GM18951 (cell line): Measurements from ENCODE around the gene GNPTG.

Experiments used
- POLR2A ChIP-seq: IDR thresholded peaks from 4 replicates; pipeline ENCODE4 v1.6.1; 2011; ENCODE audit warnings: mild to moderate bottlenecking; ENCODE audit not compliant: insufficient read length, insufficient read depth; ENCODE audit errors: extremely low read depth
- in situ Hi-C: fragments of 300-500 bp; cut with MboI; formaldehyde crosslinking; loops from one replicate; pipeline ENCODE4 v1.12.0; 2022; ENCODE audit warnings: low sequenced_read_pairs, mixed read lengths, inconsistent platforms; ENCODE audit not compliant: unreplicated experiment

Gene GNPTG

DNA sequence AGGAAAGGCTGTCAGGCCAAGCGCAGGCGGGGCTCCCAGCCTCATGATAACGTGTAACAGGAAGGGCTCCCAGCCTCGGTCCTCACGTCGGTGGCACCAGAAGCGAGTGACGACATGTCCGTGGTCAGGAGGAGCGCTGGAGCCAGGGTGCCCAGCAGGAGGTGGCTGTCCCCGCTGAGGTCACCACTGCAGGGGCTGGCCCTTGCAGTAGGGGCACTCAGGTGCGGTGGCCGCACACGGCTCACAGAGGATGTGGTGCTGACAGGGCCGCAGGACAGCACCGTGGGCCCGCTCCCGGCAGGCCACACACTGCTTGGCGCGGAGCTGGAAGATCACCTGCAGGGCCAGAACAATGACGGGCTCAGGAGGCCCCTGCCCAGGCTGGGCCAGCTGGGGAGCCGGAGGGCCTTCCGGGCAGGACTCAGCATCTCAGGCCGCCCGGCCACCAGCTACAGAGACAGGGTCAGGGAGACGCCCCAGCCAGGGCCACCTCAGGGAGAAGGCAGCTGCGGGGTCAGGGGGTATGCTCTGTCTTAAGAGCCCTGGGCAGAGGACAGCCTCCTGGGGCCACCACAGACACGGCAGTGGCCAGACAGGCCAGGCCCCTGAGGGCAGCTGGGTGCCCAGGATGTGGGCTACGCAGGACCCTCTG, 14.5 kb downstream of the GNPTG start:
- in situ Hi-C loops = no loop called here
- no peak for TF ChIP-seq POLR2A

GRCh38 chr16:1366712-1367299, 15.1 kb downstream of the GNPTG start:
- TF ChIP-seq POLR2A = peak; percentile 26

DNA sequence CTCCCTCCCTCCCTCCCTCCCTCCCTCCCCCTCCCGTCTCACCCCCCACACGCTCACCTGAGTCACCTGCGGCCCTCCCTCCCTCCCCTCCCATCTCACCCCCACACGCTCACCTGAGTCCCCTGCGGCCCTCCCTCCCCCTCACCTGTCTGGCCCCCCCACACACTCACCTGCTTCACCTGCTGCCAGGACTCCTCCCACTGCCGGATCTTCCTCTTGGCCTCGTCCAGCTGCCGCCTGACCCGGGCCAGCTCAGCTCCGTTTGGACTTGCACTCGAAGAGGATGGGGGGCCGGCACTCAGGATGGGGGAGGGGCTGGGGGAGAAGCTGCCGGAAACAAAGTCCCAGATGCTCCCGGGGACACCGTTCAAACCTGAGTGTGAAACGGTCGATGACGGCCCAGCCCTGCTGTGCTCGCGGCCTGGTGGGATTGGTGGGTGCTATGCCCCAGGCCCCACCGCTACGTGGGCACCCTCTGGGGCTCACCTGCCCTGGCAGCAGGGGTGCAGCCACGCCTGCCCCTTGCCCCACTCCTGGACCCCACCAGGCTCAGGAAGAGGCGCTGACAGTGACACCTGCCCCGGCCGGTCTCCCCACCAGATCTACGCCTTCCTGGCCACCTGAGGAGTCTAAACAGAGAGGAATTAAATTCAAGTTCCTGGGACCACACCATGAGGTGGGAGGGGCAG, 15.9 kb downstream of the GNPTG start:
- in situ Hi-C loops = no loop called here

More at GRCh38 chr16:1366712-1367299, 15.1 kb downstream of the GNPTG start:
- in situ Hi-C loops = no loop called here

GRCh38 chr16:1371054-1371978, 19.6 kb downstream of the GNPTG start:
- in situ Hi-C loops = no loop called here
- TF ChIP-seq POLR2A = no peak

More for the DNA sequence above, 15.9 kb downstream of the GNPTG start:
- TF ChIP-seq POLR2A = no peak

DNA sequence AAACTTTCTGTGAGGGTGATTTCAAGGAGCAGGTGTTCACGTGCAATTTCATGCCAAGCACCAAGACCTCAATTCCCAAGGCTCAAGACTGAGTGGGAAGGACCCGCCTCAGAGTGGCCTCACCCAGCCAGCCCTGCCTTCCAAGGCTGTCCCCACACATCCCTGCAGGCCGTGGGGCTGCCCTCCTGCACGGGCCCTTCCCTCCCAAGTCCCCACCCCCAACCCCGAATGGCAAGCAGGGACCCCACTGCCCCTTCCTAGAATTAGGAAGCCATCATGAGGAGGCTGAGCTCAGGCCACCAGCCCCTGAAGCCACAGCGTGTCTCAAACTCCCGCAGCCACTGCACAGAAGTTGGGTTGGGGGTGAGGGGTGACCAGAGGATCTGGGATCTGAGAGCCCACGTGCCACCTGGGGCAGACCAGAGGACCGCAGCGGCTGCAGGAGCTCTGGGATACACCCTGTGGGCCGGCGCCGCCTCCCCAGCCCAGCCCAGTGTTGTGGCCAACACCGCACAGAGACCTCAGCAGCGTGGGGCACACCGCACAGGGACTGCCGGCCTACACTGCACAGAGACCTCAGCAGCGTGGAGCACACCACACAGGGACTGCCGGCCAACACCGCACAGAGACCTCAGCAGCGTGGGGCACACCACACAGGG, 20.7 kb downstream of the GNPTG start:
- in situ Hi-C loops = no loop called here
- no peak for TF ChIP-seq POLR2A

DNA sequence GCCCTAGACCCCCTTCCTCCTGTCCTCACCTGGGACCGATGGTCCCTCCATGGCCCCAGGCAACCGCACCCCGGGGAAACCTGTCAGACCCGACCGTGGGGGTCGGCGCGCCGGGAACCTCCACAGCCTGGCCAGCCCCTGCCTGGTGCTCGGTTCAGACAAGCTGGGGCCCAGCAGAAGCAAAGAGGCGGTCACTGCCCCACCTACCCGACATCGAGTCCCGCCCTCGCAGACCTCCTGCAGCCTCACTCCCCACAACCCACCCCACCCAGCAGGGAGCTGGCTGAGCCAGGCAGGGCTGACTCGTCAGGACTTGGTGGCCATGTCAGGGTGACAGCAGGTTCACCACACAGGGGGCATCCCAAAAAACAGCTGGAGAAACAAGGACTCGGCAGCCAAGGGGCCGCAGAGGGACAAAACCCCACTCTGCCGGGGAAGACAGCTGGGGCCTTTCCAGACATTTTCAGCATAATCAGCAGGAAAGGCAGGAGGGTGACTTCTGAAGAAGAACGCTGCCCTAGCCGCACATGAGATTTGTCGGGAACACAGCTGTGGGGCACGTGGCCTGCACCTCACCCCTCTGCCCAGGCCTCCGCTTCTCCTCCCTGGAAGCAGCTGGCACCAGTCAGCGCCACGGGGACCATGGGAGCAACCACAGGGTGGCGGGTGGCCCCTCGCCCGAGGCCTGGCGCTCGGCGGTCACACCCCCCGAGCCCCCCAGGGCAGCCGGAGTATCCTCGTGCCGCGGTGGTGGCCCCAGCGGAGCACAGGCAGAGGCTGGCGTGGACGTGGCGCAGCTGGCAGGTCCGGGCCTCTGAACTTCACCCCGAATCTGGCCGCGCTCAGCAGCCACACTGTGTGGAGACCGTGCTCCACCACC, 22.9 kb downstream of the GNPTG start:
- in situ Hi-C loops = no loop called here
- no peak for TF ChIP-seq POLR2A

DNA sequence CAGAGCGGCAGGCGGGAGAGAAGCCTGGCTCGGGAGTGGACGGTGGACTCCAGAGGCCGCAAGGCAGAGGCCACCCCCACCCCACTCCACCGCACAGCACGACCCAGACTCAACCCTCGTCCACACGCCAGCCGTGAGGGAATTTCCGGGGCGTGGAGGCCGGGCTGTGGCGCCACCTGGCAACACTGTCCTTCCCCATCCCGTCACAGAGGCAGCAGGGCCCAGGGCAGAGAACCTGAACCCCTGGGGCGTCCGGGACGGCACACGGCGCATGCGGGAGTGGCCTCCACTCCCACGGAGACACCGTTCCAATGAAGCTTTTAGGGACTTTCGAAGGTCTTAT, 23.5 kb downstream of the GNPTG start:
- TF ChIP-seq POLR2A = no peak
- in situ Hi-C loops = no loop called here

GRCh38 chr16:1375741-1376410, 24.1 kb downstream of the GNPTG start:
- TF ChIP-seq POLR2A = no peak
- in situ Hi-C loops = no loop called here

DNA sequence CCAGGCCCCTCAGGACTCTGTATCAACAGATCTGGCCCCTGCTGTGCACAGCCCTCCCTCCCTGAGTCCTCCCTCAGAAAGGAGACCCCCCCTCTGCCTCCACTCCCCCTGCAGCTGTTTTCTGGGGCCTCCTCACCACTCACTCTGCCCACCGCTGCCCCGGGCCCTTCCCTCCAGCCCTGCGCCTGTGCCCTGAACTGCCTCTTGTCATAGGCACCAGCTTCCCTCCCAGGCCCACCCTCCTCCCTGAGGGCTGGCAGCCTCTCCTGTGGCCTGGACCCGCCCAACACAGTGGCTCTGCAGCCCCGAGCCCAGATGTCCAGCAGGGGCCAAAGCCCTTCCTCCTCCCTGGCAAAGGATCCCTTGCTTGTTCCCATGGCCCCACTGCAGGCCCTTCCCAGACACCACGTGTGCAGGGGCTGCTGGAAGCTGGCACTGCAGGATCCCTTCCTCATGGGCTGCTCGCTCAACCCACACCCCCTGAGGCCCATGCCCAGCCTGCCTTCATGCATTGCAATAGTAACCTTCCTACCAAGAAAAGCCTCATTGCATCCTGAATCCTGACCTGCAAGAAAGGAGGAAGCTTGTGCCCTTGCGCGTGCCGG, 25.8 kb downstream of the GNPTG start:
- in situ Hi-C loops = no loop called here
- no peak for TF ChIP-seq POLR2A

- in situ Hi-C loops = no loop called here
- no peak for TF ChIP-seq POLR2A
Observed at GRCh38 chr16:1378087-1378803, 26.5 kb downstream of the GNPTG start.

GRCh38 chr16:1378804-1379303, 27.1 kb downstream of the GNPTG start:
- TF ChIP-seq POLR2A = no peak
- in situ Hi-C loops = no loop called here
